GM23338 (cell line): Measurements from ENCODE around the gene AGXT. TPM values are rescaled to one million over a fixed set of nuclear protein-coding genes. Genes with fewer than 3 reads are reported as not detected.
A peak's percentile ranks its signal among the peaks of the same experiment; 100 is the strongest.

Source experiments
- ATAC-seq: fragments of 200-7000 bp; cut with Tn5 transposase; 3 replicates; pipeline ENCODE4 v1.9.1; 2020
- DNase-seq: peaks from one replicate; pipeline ENCODE4 v3.0.0-alpha.2; 2015; ENCODE audit warnings: low spot score
- H2AFZ ChIP-seq: fragments of 200-600 bp; sonication (generic); 2 replicates; pipeline ENCODE4 v1.8.0; 2016; ENCODE audit warnings: antibody characterized with exemption, mild to moderate bottlenecking, moderate library complexity
- H3F3A ChIP-seq: fragments of 200-600 bp; sonication (generic); replicated peaks from 2 replicates; pipeline ENCODE4 v1.8.0; 2017; ENCODE audit warnings: antibody characterized with exemption, mixed run types, low read depth
- H3K27ac ChIP-seq: fragments of 200-600 bp; sonication (generic); 2 replicates; pipeline ENCODE4 v1.6.1; 2016; ENCODE audit warnings: low read depth
- H3K27me3 ChIP-seq: fragments of 200-600 bp; sonication (generic); 2 replicates; pipeline ENCODE4 v1.8.0; 2016; ENCODE audit warnings: mild to moderate bottlenecking, mixed run types, moderate library complexity; ENCODE audit not compliant: insufficient read depth
- H3K36me3 ChIP-seq: fragments of 200-600 bp; sonication (generic); 2 replicates; pipeline ENCODE4 v1.8.0; 2016; ENCODE audit warnings: mild to moderate bottlenecking; ENCODE audit not compliant: insufficient read depth
- H3K4me1 ChIP-seq: fragments of 200-600 bp; sonication (generic); 2 replicates; pipeline ENCODE4 v1.8.0; 2016; ENCODE audit warnings: mild to moderate bottlenecking, moderate library complexity; ENCODE audit not compliant: insufficient read depth
- H3K4me2 ChIP-seq: fragments of 200-600 bp; sonication (generic); 2 replicates; pipeline ENCODE4 v1.7.1; 2017; ENCODE audit warnings: mixed run types
- H3K4me3 ChIP-seq: fragments of 200-600 bp; sonication (generic); 2 replicates; pipeline ENCODE4 v1.6.1; 2016; ENCODE audit warnings: mixed run types
- H3K79me2 ChIP-seq: fragments of 200-600 bp; sonication (generic); replicated peaks from 2 replicates; pipeline ENCODE4 v1.8.0; 2017; ENCODE audit warnings: mild to moderate bottlenecking; ENCODE audit not compliant: insufficient read depth
- H3K9me2 ChIP-seq: fragments of 200-600 bp; sonication (generic); 2 replicates; pipeline ENCODE4 v1.8.0; 2017; ENCODE audit not compliant: insufficient read depth
- H4K20me1 ChIP-seq: fragments of 200-600 bp; sonication (generic); replicated peaks from 2 replicates; pipeline ENCODE4 v1.8.0; 2017; ENCODE audit warnings: mild to moderate bottlenecking; ENCODE audit not compliant: insufficient read depth
- H3K27ac Mint-ChIP-seq: 2 replicates; pipeline ENCODE4 v1.8.0; 2020; ENCODE audit warnings: inconsistent platforms, mild to moderate bottlenecking, moderate library complexity, mixed read lengths
- H3K27me3 Mint-ChIP-seq: 3 replicates; pipeline ENCODE4 v1.8.0; 2022; ENCODE audit warnings: low read depth, mild to moderate bottlenecking, moderate library complexity, mixed read lengths, inconsistent platforms; ENCODE audit not compliant: insufficient read depth, poor library complexity
- H3K36me3 Mint-ChIP-seq: 3 replicates; pipeline ENCODE4 v1.8.0; 2021; ENCODE audit warnings: low read depth, mild to moderate bottlenecking, inconsistent platforms, moderate library complexity, mixed read lengths
- H3K4me1 Mint-ChIP-seq: 3 replicates; pipeline ENCODE4 v1.8.0; 2020; ENCODE audit warnings: mild to moderate bottlenecking, inconsistent platforms, mixed read lengths
- H3K4me3 Mint-ChIP-seq: 3 replicates; pipeline ENCODE4 v1.8.0; 2021; ENCODE audit warnings: moderate library complexity, mild to moderate bottlenecking, inconsistent platforms, mixed read lengths
- H3K9me3 Mint-ChIP-seq: 3 replicates; pipeline ENCODE4 v1.8.0; 2020; ENCODE audit warnings: moderate library complexity, mild to moderate bottlenecking, inconsistent platforms, mixed read lengths
- CTCF ChIP-seq, 2 experiments: fragments of 200-600 bp in 1 of 2; sonication (generic) in 1 of 2; conservative IDR thresholded peaks; 2 replicates each; pipeline versions ENCODE4 v1.5.1 to v1.6.1; 2016 to 2017; ENCODE audit warnings: antibody characterized with exemption in 2 of 2, low read depth in 2 of 2, mild to moderate bottlenecking in 2 of 2, moderate library complexity in 1 of 2
- JUNB ChIP-seq: IDR thresholded peaks from one replicate; pipeline ENCODE4 v1.6.1; 2016; ENCODE audit warnings: antibody characterized with exemption; ENCODE audit not compliant: unreplicated experiment
- POLR2AphosphoS5 ChIP-seq: IDR thresholded peaks from 2 replicates; pipeline ENCODE4 v1.6.1; 2016; ENCODE audit warnings: antibody characterized with exemption, low read depth
- STAT1 ChIP-seq: IDR thresholded peaks from one replicate; pipeline ENCODE4 v1.6.1; 2016; ENCODE audit warnings: antibody characterized with exemption; ENCODE audit not compliant: unreplicated experiment
- ZNF331 ChIP-seq: fragments of 250-450 bp; sonication (Bioruptor Pico); IDR thresholded peaks from 2 replicates; pipeline ENCODE4 v1.5.0; 2020; ENCODE audit warnings: low read depth, mild to moderate bottlenecking, moderate library complexity
- polyA plus RNA-seq: library from polyadenylated mRNA; unstranded; fragments of >200 nt; fragmentation: Nextera tagmentation; extraction: Ambion mirVana; gene quantifications from 2 replicates; pipeline ENCODE4 v1.2.1, GENCODE V29; 2016
- total RNA-seq: library from RNA; depleted of rRNA; stranded (reverse); fragments of >200 nt; shearing (Covaris generic); gene quantifications from 2 replicates; pipeline ENCODE4 v1.2.3, GENCODE V29; 2014
- TF ChIP-seq, protein P1 (sequence below): IDR thresholded peaks from one replicate; pipeline ENCODE4 v1.6.1; 2018; ENCODE audit warnings: antibody characterized with exemption; ENCODE audit not compliant: unreplicated experiment

AGXT gene
- total and polyA plus RNA-seq, 2 experiments from 2014 or later: not detected

DNA sequence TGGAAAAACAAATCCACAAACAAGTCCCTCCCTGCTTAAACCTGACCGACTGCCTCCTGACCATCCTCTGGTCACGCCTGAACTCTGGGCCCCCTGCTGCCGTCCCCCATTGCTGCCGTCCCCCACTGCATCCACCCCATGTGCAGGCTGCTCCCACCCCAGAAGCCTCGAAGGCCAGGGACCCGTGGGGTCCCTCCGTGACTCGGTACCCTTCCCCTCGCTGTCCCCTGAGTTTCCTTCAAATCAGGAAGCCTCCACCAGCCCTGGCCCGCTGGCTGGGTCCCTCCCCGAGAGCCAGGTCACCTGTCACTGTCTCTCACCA, 17.9 kb upstream of the AGXT start (continued):
- TF ChIP-seq JUNB (no peak), POLR2AphosphoS5 (no peak), ZNF331 (CRISPR knock-in tag) (no peak)
- TF ChIP-seq, protein P1, sequence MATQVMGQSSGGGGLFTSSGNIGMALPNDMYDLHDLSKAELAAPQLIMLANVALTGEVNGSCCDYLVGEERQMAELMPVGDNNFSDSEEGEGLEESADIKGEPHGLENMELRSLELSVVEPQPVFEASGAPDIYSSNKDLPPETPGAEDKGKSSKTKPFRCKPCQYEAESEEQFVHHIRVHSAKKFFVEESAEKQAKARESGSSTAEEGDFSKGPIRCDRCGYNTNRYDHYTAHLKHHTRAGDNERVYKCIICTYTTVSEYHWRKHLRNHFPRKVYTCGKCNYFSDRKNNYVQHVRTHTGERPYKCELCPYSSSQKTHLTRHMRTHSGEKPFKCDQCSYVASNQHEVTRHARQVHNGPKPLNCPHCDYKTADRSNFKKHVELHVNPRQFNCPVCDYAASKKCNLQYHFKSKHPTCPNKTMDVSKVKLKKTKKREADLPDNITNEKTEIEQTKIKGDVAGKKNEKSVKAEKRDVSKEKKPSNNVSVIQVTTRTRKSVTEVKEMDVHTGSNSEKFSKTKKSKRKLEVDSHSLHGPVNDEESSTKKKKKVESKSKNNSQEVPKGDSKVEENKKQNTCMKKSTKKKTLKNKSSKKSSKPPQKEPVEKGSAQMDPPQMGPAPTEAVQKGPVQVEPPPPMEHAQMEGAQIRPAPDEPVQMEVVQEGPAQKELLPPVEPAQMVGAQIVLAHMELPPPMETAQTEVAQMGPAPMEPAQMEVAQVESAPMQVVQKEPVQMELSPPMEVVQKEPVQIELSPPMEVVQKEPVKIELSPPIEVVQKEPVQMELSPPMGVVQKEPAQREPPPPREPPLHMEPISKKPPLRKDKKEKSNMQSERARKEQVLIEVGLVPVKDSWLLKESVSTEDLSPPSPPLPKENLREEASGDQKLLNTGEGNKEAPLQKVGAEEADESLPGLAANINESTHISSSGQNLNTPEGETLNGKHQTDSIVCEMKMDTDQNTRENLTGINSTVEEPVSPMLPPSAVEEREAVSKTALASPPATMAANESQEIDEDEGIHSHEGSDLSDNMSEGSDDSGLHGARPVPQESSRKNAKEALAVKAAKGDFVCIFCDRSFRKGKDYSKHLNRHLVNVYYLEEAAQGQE: no peak

DNA sequence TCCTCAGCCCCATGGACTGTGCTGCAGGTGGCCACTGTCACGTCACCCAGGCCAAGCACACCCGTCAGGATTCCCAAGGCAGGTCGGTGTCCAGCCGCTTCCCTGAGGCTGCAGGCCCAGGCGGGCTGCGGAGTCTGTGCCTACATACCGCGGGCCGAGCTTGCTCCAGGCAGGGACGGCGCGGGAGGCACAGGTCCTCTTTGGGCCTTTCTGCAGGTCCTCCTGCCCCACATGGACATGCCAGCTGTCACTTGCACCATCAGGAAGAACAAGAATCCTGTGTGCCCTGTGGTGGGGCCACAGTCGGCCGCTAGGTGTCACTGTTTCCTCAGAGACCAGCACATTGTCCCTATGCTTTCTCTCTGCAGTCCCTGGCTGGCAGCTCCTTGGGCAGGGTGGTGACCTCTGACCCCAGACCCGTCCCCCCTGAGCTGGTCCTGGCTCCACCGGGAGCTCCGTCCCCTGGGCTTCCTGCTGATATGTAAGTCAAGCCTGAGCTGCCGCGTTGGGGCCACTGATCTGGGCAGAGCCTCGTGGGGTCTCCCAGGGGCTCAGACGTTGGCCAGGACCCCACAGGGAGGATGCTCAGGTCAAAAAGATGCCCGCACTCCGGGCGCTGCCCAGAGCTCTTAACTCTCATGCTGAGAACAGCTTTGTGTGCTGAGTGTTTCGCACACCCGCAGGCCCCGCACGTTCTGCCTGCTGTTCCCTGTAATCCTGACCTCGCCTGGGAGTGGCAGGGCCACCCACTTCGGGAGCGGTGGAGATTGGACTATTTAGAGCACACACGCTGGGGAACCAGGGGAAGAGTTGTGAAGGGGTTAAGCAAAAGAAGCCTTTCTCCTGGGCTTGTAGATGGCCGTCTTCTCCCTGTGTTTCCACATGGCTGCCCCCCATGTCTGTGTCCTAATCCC, 17.3 kb upstream of the AGXT start:
- H3K9me2 ChIP-seq: no peaks in the 10 kb centered on the region
- TF ChIP-seq CTCF (conservative IDR thresholded peaks at IDR 0.05; ENCODE audit: low read depth in 2 of 2) (peak; percentile 86 to 98), STAT1 (no peak)
- TF ChIP-seq, protein P1: no peak
- peaks cover 5% of the 10 kb centered on the region; the same call in 2 of the 3 replicates for H3K36me3 Mint-ChIP-seq
- H2AFZ ChIP-seq: peak overlapping the region; percentile 76; the same call in 1 of the 2 replicates
- peaks cover 8% of the 10 kb centered on the region for H3K27me3 Mint-ChIP-seq
- no peak overlapping the region for H3K27ac ChIP-seq
- H3F3A ChIP-seq: no peaks in the 10 kb centered on the region
- H3K4me3 Mint-ChIP-seq: no peak overlapping the region
- H3K36me3 ChIP-seq: no peaks in the 10 kb centered on the region
- no peaks in the 10 kb centered on the region for H3K79me2 ChIP-seq
- H3K27me3 ChIP-seq: no peaks in the 10 kb centered on the region
- ATAC-seq: peak; percentile 99
- H3K4me1 Mint-ChIP-seq: peaks cover 9% of the 10 kb centered on the region
- peaks cover 18% of the 10 kb centered on the region for H3K9me3 Mint-ChIP-seq
- no peak overlapping the region for H3K27ac Mint-ChIP-seq
- no peaks in the 10 kb centered on the region for H4K20me1 ChIP-seq
- peak; percentile 90 for DNase-seq
- H3K4me2 ChIP-seq: no peak overlapping the region
- H3K4me3 ChIP-seq: no peak overlapping the region
- no peaks in the 10 kb centered on the region for H3K4me1 ChIP-seq
